ENCODE results near the gene PDIA3. TPM values are rescaled to one million over a fixed set of nuclear protein-coding genes. Genes with fewer than 3 reads are reported as not detected.
A peak's percentile ranks its signal among the peaks of the same experiment; 100 is the strongest.
"Not testable (repeated sequence)": the region's sequence is repeated elsewhere in the genome, so short reads cannot be mapped to it uniquely, and the experiment has no call there.

Gene PDIA3
- polyA plus RNA-seq, 3 donors = 101 to 305 (median 195) TPM

- Mint-ChIP-seq H3K9me3 (peaks cover 0 to 2% (median 0%) of the 10 kb centered on the region in 7 donors), H3K36me3 (no peaks in the 10 kb centered on the region), H3K27me3 (ENCODE audit: low read depth in 3 of 3) (peaks cover 2 to 6% (median 6%) of the 10 kb centered on the region in 3 donors), H3K4me1 (no peaks in the 10 kb centered on the region), H3K27ac (peak overlapping the region in 1 of 7 donors; percentile 50), H3K4me3 (no peak overlapping the region)
- Histone ChIP-seq H3K9me3 (replicated peaks in 1 of 2; ENCODE audit: control insufficient read depth in 1 of 2, insufficient read depth in 1 of 2, low read length in 2 of 2) (no peaks in the 10 kb centered on the region), H3K9ac (ENCODE audit: insufficient read depth, low read length, poor library complexity, severe bottlenecking) (no peak overlapping the region), H3K4me2 (replicated peaks; ENCODE audit: extremely low read depth, low read length, poor library complexity, severe bottlenecking) (no peak overlapping the region), H3K27me3 (ENCODE audit: control insufficient read depth in 2 of 2, insufficient read depth in 2 of 2, low read length in 2 of 2) (no peaks in the 10 kb centered on the region), H2AFZ (ENCODE audit: insufficient read depth, low read depth, low read length, poor library complexity, severe bottlenecking) (no peak overlapping the region), H4K20me1 (ENCODE audit: insufficient read depth, low read length) (no peaks in the 10 kb centered on the region), H3K4me1 (ENCODE audit: control insufficient read depth in 1 of 2, insufficient read depth in 2 of 2, low read length in 2 of 2) (no peaks in the 10 kb centered on the region), H3K36me3 (replicated peaks in 1 of 2; ENCODE audit: control insufficient read depth in 1 of 2, insufficient read depth in 2 of 2, low read length in 2 of 2) (no peaks in the 10 kb centered on the region), H3K27ac (ENCODE audit: low read depth in 1 of 2, low read length in 2 of 2) (no peak overlapping the region), H3K79me2 (ENCODE audit: insufficient read depth, low read length) (no peaks in the 10 kb centered on the region), H3K4me3 (replicated peaks in 1 of 3; ENCODE audit: low read depth in 2 of 3, low read length in 3 of 3) (no peak overlapping the region)
- intact Hi-C loops (cut with micrococcal nuclease) = no loop called here
- 88% methylated on average over 1 of the region's 6 CpGs for WGBS (ENCODE audit: insufficient coverage)
- DNase-seq = no peak
- TF ChIP-seq, protein P1, sequence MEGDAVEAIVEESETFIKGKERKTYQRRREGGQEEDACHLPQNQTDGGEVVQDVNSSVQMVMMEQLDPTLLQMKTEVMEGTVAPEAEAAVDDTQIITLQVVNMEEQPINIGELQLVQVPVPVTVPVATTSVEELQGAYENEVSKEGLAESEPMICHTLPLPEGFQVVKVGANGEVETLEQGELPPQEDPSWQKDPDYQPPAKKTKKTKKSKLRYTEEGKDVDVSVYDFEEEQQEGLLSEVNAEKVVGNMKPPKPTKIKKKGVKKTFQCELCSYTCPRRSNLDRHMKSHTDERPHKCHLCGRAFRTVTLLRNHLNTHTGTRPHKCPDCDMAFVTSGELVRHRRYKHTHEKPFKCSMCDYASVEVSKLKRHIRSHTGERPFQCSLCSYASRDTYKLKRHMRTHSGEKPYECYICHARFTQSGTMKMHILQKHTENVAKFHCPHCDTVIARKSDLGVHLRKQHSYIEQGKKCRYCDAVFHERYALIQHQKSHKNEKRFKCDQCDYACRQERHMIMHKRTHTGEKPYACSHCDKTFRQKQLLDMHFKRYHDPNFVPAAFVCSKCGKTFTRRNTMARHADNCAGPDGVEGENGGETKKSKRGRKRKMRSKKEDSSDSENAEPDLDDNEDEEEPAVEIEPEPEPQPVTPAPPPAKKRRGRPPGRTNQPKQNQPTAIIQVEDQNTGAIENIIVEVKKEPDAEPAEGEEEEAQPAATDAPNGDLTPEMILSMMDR (IDR thresholded peaks at IDR 0.05) = no peak
Measured at GRCh38 chr15:43735416-43735815, 10.8 kb upstream of the PDIA3 start.

GRCh38 chr15:43746903-43747309, 668 bp downstream of the PDIA3 start:
- not testable (repeated sequence) for H3K27me3 ChIP-seq (ENCODE audit: control insufficient read depth in 2 of 2, insufficient read depth in 2 of 2, low read length in 2 of 2); H3K36me3 ChIP-seq (replicated peaks in 1 of 2; ENCODE audit: control insufficient read depth in 1 of 2, insufficient read depth in 2 of 2, low read length in 2 of 2); H3K9me3 Mint-ChIP-seq; H3K9me3 ChIP-seq (replicated peaks in 1 of 2; ENCODE audit: control insufficient read depth in 1 of 2, insufficient read depth in 1 of 2, low read length in 2 of 2); H3K27me3 Mint-ChIP-seq (ENCODE audit: low read depth in 3 of 3); H2AFZ ChIP-seq (ENCODE audit: insufficient read depth, low read depth, low read length, poor library complexity, severe bottlenecking)
- Histone ChIP-seq H3K9ac (ENCODE audit: insufficient read depth, low read length, poor library complexity, severe bottlenecking) (peak overlapping the region; percentile 100), H4K20me1 (ENCODE audit: insufficient read depth, low read length) (peaks cover 50% of the 10 kb centered on the region), H3K4me3 (replicated peaks in 1 of 3; ENCODE audit: low read depth in 2 of 3, low read length in 3 of 3) (peak overlapping the region; percentile 79 to 91 (median 82)), H3K27ac (ENCODE audit: low read depth in 1 of 2, low read length in 2 of 2) (peak overlapping the region; percentile 99), H3K4me1 (ENCODE audit: control insufficient read depth in 1 of 2, insufficient read depth in 2 of 2, low read length in 2 of 2) (peaks cover 33 to 49% of the 10 kb centered on the region in 2 donors), H3K4me2 (replicated peaks; ENCODE audit: extremely low read depth, low read length, poor library complexity, severe bottlenecking) (peak overlapping the region; percentile 79), H3K79me2 (ENCODE audit: insufficient read depth, low read length) (peaks cover 57% of the 10 kb centered on the region)
- peak overlapping the region; percentile 88 to 92 for H3K4me3 Mint-ChIP-seq
- peaks cover 39% of the 10 kb centered on the region for H3K4me1 Mint-ChIP-seq
- intact Hi-C loops (cut with micrococcal nuclease) = loop anchor here in 1 of 2 donors (5.0 to 10.0 kb wide), 2 partner anchors 45 to 798 kb away; partner anchors contain the start of gene SERF2
- peak overlapping the region; percentile 93 to 99 (median 97) for H3K27ac Mint-ChIP-seq
- DNase-seq = peak; percentile 81 to 93 (median 83)
- peaks cover 7 to 12% of the 10 kb centered on the region in 2 donors for H3K36me3 Mint-ChIP-seq
- WGBS (ENCODE audit: insufficient coverage) = 3% methylated on average over 4 of the region's 12 CpGs
